Measurements from ENCODE around the gene GRAMD4.
"Not testable (repeated sequence)": the region's sequence is repeated elsewhere in the genome, so short reads cannot be mapped to it uniquely, and the experiment has no call there.

The GRAMD4 gene

GRCh38 chr22:46617207-46617985, 2.8 kb upstream of the GRAMD4 start:
- no peak overlapping the region for H3K4me3 Mint-ChIP-seq
- H3K9me3 Mint-ChIP-seq, result no peaks in the 10 kb centered on the region
- H3K4me1 Mint-ChIP-seq (ENCODE audit: low read depth), result peaks cover 21% of the 10 kb centered on the region
- H3K36me3 Mint-ChIP-seq (ENCODE audit: low read depth), result peaks cover 4% of the 10 kb centered on the region
- H3K27ac Mint-ChIP-seq, result no peak overlapping the region
- H3K27me3 Mint-ChIP-seq (ENCODE audit: low read depth), result no peaks in the 10 kb centered on the region

GRCh38 chr22:46617986-46618647, 2.1 kb upstream of the GRAMD4 start:
- H3K9me3 Mint-ChIP-seq, result no peaks in the 10 kb centered on the region
- H3K27ac Mint-ChIP-seq, result no peak overlapping the region
- H3K4me3 Mint-ChIP-seq, result no peak overlapping the region
- H3K4me1 Mint-ChIP-seq (ENCODE audit: low read depth), result peaks cover 15% of the 10 kb centered on the region
- H3K27me3 Mint-ChIP-seq (ENCODE audit: low read depth), result no peaks in the 10 kb centered on the region
- H3K36me3 Mint-ChIP-seq (ENCODE audit: low read depth), result peaks cover under 1% of the 10 kb centered on the region

GRCh38 chr22:46618667-46619066, 1.5 kb upstream of the GRAMD4 start:
- Mint-ChIP-seq H3K9me3 (no peaks in the 10 kb centered on the region), H3K36me3 (ENCODE audit: low read depth) (no peaks in the 10 kb centered on the region), H3K27ac (no peak overlapping the region), H3K4me1 (ENCODE audit: low read depth) (peaks cover 11% of the 10 kb centered on the region), H3K27me3 (ENCODE audit: low read depth) (no peaks in the 10 kb centered on the region), H3K4me3 (no peak overlapping the region)

GRCh38 chr22:46619240-46619829, 851 bp upstream of the GRAMD4 start:
- no peak overlapping the region for H3K4me3 Mint-ChIP-seq
- H3K4me1 Mint-ChIP-seq (ENCODE audit: low read depth), result peaks cover 4% of the 10 kb centered on the region
- H3K27ac Mint-ChIP-seq, result peak overlapping the region; percentile 20
- H3K9me3 Mint-ChIP-seq, result no peaks in the 10 kb centered on the region
- H3K36me3 Mint-ChIP-seq (ENCODE audit: low read depth), result no peaks in the 10 kb centered on the region
- no peaks in the 10 kb centered on the region for H3K27me3 Mint-ChIP-seq (ENCODE audit: low read depth)

GRCh38 chr22:46620588-46621242, 529 bp downstream of the GRAMD4 start:
- no peaks in the 10 kb centered on the region for H3K36me3 Mint-ChIP-seq (ENCODE audit: low read depth)
- no peaks in the 10 kb centered on the region for H3K27me3 Mint-ChIP-seq (ENCODE audit: low read depth)
- H3K4me1 Mint-ChIP-seq (ENCODE audit: low read depth), result no peaks in the 10 kb centered on the region
- H3K27ac Mint-ChIP-seq, result no peak overlapping the region
- H3K4me3 Mint-ChIP-seq, result no peak overlapping the region
- H3K9me3 Mint-ChIP-seq, result no peaks in the 10 kb centered on the region

- H3K4me3 Mint-ChIP-seq; H3K27me3 Mint-ChIP-seq (ENCODE audit: low read depth); H3K9me3 Mint-ChIP-seq; H3K36me3 Mint-ChIP-seq (ENCODE audit: low read depth); H3K27ac Mint-ChIP-seq; H3K4me1 Mint-ChIP-seq (ENCODE audit: low read depth): not testable (repeated sequence)
Observed at GRCh38 chr22:46621243-46621930, 1.2 kb downstream of the GRAMD4 start.

- no peaks in the 10 kb centered on the region for H3K4me1 Mint-ChIP-seq (ENCODE audit: low read depth)
- no peaks in the 10 kb centered on the region for H3K27me3 Mint-ChIP-seq (ENCODE audit: low read depth)
- no peak overlapping the region for H3K27ac Mint-ChIP-seq
- H3K4me3 Mint-ChIP-seq, result no peak overlapping the region
- H3K36me3 Mint-ChIP-seq (ENCODE audit: low read depth), result no peaks in the 10 kb centered on the region
- no peaks in the 10 kb centered on the region for H3K9me3 Mint-ChIP-seq
Observed at GRCh38 chr22:46622081-46622521, 1.9 kb downstream of the GRAMD4 start.

- Mint-ChIP-seq H3K27me3 (ENCODE audit: low read depth) (no peaks in the 10 kb centered on the region), H3K4me3 (no peak overlapping the region), H3K4me1 (ENCODE audit: low read depth) (no peaks in the 10 kb centered on the region), H3K27ac (no peak overlapping the region), H3K9me3 (no peaks in the 10 kb centered on the region), H3K36me3 (ENCODE audit: low read depth) (no peaks in the 10 kb centered on the region)
Observed at GRCh38 chr22:46625113-46625842, 5.1 kb downstream of the GRAMD4 start.

- Mint-ChIP-seq H3K36me3 (ENCODE audit: low read depth) (no peaks in the 10 kb centered on the region), H3K27ac (no peak overlapping the region), H3K4me3 (no peak overlapping the region), H3K27me3 (ENCODE audit: low read depth) (no peaks in the 10 kb centered on the region), H3K4me1 (ENCODE audit: low read depth) (no peaks in the 10 kb centered on the region), H3K9me3 (no peaks in the 10 kb centered on the region)
Observed at GRCh38 chr22:46625843-46626349, 5.7 kb downstream of the GRAMD4 start.

GRCh38 chr22:46626356-46626755, 6.2 kb downstream of the GRAMD4 start:
- Mint-ChIP-seq H3K4me3 (no peak overlapping the region), H3K9me3 (no peaks in the 10 kb centered on the region), H3K27ac (no peak overlapping the region), H3K4me1 (ENCODE audit: low read depth) (no peaks in the 10 kb centered on the region), H3K27me3 (ENCODE audit: low read depth) (no peaks in the 10 kb centered on the region), H3K36me3 (ENCODE audit: low read depth) (no peaks in the 10 kb centered on the region)

GRCh38 chr22:46626911-46627805, 7.0 kb downstream of the GRAMD4 start:
- Mint-ChIP-seq H3K4me1 (ENCODE audit: low read depth) (no peaks in the 10 kb centered on the region), H3K9me3 (no peaks in the 10 kb centered on the region), H3K36me3 (ENCODE audit: low read depth) (no peaks in the 10 kb centered on the region)

GRCh38 chr22:46627806-46628482, 7.8 kb downstream of the GRAMD4 start:
- Mint-ChIP-seq H3K36me3 (ENCODE audit: low read depth) (no peaks in the 10 kb centered on the region), H3K9me3 (no peaks in the 10 kb centered on the region), H3K4me1 (ENCODE audit: low read depth) (no peaks in the 10 kb centered on the region), H3K4me3 (no peak overlapping the region), H3K27me3 (ENCODE audit: low read depth) (no peaks in the 10 kb centered on the region), H3K27ac (no peak overlapping the region)

More at GRCh38 chr22:46626911-46627805, 7.0 kb downstream of the GRAMD4 start:
- Mint-ChIP-seq H3K4me3 (no peak overlapping the region), H3K27me3 (ENCODE audit: low read depth) (no peaks in the 10 kb centered on the region), H3K27ac (no peak overlapping the region)
